Retina (tissue), 1 donor: ENCODE measurements around the gene IGFALS.

Source experiments
- DNase-seq: peaks from one replicate; pipeline ENCODE4 v3.0.0-alpha.2; 2016

The IGFALS gene

DNA sequence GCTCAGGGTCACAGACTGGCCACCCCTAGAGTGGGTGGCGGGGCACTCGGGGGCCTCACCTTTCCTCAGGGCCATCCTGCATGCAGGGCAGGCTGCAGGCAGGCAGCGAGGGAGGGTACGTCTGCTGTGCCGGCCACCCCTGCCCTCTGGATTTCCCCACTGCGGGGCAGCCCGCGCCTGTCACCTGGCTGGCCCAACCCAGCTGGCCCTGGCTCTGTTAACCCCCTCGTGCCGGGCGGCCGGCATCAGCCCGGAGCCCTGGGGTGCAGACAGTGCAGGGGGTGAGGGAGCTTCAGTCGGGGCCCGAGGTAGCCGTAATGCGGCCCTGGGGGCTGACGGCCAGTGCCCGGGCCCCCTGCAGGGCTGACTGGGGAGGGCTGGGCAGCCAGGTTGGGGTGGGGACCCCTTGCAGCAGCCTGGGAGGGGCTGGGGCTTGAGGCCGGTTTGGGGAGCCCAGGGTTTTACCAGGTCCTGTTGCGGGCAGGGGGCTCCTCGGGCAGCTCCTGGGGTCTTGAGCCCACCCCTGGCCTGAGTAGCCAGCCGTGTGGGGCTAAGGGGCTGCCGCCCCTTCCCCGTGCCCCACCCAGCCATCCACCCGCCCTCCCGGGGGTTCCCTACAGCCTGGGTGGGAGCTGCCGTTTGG is at the start of gene IGFALS:
Gene IGFALS, minus strand, starts transcription at position 128 of the 643 bp plus-strand sequence. Its CDS starts 53 bp downstream, at position 75.
- no peak for DNase-seq

DNA sequence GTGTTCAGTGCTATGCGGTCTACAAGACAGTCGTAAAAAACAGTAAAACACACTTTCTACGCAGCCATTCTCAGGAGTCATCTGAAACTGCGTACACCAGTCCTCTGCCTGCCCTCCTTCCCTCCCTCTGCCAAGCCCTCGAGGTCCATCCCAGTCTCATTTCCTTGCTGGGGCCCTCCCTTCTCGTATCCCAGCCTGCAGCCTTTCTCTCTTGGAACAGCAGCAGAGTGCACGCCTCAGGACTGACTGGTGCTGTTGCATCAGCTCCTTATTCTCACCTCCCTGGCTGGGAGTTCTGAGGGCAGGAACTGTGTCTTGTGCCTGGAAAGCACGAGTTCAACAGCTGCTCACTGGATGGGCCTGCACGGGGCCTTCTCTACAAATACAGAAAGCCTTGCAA is 46.0 kb upstream of the IGFALS start:
- DNase-seq = no peak

DNA sequence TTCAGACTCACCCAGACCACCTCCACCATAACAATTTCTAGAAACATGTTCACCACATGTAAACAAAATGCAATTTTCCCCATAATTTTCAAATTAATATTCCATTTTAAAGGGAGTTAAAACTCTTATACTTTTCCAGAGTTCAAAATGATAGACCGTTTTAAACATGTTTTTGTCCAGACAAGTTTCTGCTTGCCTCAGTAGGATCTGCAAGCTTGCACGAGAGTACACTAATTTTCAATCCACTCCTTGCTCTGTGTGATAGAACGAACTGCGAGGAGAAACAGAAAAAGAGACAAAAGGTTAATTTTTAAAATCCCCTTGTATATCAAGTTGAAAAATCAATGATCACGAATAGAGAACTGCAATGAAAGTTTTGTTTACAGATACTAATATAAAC is 40.6 kb upstream of the IGFALS start:
- DNase-seq = no peak

DNA sequence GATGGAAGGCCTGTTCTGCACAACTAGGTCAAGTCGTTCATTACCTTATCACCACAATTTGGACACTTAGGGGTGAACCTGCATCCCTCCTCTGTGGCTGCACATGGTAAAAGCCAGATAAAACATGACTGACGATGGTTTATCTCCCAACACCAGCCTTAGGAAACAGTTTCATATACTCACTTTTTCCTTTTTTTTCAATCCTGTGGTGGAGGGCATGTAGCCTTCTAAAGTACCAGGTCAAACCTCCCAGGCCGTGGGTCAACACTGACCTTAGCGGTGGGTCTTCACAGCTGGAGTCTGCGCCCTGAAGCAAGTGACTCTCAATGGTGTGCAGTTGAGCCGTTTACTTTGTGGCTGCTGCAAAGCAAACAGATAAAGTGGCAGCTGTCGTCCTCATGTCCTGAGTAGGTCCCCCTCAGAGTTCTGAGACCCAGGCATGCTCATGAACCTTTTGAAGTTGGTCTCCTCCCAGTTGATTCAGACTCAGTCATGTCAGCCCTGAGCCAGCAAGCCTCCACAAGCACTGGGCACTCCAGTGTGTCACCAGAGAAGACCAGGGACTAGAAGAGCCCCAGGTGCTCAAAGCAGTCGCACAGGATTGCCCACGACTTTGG is 39.4 kb upstream of the IGFALS start:
- no peak for DNase-seq

DNA sequence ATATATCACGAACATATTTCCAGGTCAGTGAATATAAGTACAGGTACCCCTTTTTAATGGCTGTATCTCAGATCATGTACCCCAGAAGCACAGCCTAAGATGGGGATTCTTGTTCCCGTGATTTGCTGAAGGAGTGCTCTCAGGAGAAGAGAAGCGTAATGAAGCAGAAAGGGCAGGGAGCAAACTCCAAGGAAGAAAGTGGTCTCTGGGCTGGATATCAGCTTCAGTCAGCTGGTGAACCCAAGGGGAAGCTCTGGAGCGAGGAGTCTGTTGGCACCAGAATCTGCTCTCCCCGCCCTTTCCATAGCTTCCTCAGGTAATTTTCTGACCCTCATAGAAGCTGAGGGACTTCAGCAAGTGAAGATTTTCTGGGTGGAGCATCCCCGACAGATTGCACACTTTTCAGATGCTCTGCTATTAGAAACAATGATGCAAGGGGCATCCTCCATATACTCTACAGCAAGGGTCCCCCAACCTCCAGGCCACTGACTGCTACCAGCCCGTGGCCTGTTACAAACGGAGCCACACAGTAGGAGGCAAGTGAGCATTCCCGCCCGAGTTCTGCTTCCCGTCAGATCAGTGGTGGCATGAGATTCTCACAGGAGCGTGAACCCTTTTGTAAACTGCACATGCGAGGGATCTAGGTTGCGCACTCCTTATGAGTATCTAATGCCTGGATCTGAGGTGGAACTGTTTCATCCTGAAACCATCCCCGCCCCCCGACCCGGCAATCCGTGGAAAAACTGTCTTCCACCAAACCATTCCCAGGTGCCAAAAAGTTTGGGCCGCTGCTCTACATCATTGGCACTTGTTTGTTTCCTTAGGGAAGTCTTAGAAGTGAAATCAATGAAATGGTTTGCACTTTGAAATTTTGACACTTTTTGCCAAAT is 37.9 kb upstream of the IGFALS start:
- no peak for DNase-seq

DNA sequence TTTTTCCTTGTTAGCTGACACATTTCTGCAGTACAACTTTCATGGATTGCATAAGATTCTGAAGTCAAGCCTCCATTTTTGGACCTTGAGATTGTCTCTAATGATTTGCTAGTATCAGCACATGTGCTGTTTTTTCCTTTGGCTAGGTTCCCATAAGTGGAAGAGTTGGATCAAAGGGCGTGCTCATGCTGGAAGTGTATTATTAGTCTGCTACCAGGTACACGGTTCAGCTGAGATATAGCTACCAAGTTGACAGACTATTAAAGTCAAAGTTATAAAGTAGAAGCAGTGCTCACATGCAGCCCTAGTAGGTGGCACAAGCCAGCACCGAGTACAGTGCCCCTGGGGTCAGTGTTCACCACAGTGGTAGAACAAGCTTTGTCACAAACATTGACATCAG is 36.7 kb upstream of the IGFALS start:
- DNase-seq = no peak

DNA sequence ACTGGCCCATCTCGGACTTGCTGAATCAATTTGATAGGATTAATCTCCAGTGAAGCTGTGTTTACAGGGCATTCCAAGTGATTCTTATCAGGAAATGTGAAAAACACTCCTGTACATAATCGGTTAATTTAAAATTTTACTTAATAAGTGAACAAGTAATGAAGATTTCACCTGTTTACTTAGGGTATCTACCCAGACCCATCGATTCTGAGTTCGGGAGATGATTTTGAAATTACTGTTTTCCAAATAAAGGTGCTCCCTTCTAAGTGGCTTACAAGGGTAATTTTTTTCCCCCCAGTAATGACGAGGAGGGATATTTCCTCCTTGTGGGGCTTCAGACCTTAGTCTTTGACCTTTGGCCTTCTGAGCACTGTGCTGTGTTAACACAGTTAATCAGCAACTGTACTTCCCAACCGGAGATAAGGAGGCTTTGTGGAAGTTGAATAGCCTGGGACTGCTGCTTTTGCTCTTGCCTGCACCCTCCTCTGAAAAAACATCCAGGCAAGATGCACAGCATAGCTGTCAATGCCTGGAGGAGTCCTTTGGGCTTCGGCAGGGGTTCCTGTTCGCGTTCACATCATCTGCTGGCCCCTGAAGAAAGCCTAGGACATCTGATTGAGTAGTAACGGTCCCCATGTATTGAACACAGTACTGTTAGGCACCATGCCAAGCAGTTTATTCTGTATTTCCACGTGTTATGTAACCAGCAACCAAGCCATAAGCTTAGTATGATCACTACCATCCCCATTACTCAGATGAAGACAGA is 35.3 kb upstream of the IGFALS start:
- no peak for DNase-seq

DNA sequence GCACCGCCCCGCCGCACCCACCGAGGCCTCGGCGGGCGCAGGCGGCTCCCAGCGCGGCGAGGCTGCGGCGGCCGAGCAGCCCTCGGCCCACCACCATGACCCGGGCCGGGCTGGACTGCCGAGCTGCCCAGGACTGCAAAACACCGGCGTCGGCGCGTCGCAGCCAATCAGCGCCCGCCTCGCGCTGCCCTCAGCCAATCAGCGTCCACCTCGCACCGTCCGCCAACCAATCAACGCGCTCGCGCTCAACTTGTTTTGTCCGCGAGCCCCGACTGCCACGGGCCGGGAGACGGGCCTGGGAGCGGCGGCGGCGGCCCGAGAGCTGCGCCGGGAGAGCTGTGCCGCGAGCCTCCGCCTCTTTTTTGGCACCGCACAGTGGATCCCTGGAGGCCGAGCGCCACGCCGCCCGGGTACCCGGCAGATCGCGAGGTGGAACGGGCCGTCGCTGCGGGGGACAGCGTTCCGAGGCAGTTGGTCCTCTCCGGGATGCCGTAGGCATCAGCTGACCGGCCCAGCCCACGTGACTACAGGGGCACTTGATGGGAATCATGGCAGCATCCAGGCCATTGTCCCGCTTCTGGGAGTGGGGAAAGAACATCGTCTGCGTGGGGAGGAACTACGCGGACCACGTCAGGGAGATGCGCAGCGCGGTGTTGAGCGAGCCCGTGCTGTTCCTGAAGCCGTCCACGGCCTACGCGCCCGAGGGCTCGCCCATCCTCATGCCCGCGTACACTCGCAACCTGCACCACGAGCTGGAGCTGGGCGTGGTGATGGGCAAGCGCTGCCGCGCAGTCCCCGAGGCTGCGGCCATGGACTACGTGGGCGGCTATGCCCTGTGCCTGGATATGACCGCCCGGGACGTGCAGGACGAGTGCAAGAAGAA is 33.4 kb upstream of the IGFALS start, which contains the start of the genes FAHD1 and HAGH:
Gene FAHD1, plus strand, starts transcription at position 516 of the 883 bp plus-strand sequence. Its CDS starts 33 bp downstream, at position 549.
Gene HAGH, minus strand, starts transcription at position 135 of the 883 bp plus-strand sequence. Its CDS starts 38 bp downstream, at position 97.
- DNase-seq = peak; percentile 100

DNA sequence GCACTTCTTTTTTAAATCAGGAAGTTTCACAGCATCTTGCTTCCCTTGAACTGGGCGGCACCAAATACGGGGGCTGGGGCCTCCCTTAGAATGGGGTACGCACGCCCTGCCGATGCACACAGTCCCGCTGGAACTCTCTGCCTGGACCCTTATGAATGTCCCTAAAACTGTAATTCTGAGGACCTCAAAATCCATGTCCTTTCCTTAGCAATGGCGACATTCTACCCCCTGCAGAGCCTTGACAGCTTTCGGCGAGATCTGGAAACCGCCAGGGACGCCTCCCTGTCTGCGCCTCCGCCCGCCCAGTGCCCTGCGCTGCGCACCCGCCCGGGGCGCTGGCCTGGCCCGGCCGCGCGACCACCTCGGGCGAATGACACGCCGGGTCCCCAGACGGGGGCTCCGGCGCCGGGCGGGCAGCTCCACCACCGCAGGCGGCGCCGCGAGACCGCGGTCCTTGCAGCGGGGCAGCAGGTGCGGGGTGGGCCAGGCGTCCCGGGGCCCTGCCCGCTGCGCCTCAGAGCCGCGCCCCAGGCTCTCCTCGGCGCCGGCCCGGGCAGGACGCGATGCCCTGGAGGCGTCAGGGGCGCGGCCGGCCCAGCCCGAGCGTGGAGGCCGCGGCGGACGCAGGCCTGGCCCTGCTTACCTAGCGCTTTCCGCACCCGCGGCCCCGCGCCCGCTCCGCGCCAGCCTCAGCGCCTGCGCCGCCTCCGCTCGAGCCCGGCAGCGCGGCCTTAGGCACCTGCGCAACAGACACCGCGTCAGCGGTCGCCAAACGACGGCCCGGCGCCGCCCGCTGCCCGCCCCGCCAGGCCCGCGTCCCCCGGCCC is 32.6 kb upstream of the IGFALS start:
- DNase-seq = peak; percentile 18

DNA sequence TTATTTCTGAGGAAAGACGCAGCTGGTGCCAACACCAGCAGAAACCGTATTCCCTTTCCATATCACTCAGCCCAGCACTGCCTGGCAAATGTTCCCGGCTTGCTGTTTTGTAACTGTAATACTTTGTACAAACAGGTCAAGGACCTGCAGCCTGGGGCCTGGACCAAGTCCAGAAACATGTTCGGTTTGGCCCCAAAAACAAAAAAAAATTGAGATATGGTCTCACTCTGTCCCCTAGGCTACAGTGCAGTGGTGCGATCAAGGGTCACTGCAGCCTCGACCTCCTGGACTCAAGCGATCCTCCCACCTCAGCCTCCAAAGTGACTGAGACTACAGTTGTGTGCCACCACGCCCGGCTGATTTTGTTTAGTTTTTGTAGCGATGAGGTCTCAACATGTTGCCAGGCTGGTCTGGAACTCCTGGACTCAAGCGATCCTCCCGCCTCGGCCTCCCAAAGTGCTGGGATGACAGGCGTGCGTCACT is 31.9 kb upstream of the IGFALS start:
- no peak for DNase-seq

DNA sequence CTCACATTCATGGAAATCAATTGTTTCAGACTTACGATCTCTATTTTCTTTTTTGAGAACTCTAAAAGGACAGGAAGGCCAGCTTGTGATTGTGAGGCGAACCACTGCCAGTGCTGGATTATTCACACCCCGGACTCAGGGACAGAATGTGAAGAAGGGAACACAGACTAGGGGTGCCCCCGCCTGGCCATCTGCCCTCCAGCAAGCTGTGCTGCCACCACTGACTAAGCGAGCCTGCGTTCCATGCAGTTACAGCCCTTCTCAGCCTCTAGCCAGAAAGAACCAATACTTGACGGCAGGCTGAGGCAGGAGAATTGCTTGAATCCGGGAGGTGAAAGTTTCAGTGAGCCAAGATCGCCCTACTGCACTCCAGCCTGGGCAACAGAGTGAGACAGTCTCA is 30.3 kb upstream of the IGFALS start:
- DNase-seq = no peak

DNA sequence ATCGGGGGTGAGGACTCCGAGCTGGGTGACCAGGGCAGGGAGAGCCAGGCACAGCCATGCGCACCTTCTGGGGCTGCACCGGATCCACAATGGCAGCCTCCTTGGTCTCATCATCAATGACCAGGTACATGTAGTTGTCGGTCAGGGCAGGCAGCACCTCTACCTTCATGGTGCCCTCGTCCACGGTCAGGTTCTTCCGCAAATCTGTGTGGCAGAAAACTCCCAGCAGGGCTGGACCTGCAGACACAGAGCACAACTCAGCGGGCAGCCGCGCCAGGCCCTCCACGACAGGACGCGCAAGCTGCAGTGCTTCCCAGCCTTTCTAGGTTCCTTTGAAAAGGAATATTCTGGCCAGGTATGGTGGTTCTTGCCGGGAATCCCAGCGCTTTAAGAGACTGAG is 29.3 kb upstream of the IGFALS start:
- DNase-seq = no peak

DNA sequence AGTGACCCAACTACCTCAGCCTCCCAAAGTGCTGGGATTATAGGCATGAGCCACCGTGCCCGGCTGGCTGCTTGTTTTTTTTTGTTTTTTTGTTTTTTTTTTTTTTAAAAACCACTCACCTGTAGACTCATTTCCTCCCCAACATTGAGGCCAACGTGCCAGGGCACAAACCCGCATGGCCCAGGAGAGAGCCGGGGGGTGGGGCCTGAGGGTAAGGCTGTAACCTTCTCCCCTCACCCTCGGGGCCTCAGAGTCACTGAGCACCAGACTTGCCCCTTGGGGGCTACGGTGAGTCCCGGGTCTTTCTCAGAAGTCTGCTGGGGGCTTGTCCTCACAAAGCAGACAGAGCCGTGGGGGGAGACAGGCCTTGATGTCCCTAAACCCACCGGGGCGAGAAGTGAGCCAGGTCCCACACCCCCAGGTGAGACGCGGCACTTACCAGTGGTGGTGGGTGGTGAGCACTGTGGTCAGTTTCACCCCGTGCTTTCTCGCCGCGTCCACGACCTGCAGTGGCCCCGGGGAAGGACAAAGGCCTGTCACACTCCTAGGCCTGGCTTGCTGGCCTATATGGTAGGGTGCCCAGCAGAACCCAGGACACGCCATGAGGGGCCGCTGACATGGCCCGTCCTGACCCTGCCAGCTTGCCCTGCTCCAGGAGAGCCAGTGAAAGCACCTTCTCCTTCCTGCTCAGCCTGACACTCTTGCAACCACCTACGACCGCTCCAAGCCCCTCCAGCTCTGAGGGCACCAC is 28.5 kb upstream of the IGFALS start:
- no peak for DNase-seq

DNA sequence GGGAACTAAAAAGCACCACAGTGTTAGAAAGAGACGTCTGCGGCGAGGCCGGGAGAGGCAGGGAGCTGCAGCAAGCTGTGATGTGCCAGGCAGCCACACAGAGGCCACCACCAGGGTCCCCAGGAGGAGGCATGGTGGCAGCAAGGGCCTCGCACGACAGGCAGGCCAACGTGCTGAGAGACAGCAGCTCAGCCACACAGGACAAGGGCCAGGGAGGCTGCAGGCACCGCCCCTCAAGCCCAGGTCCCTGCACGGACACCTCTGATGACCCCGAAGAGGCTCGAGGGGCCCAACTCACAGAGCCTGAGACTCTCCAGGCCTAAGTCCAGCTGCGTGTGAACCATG is 27.4 kb upstream of the IGFALS start:
- no peak for DNase-seq

DNA sequence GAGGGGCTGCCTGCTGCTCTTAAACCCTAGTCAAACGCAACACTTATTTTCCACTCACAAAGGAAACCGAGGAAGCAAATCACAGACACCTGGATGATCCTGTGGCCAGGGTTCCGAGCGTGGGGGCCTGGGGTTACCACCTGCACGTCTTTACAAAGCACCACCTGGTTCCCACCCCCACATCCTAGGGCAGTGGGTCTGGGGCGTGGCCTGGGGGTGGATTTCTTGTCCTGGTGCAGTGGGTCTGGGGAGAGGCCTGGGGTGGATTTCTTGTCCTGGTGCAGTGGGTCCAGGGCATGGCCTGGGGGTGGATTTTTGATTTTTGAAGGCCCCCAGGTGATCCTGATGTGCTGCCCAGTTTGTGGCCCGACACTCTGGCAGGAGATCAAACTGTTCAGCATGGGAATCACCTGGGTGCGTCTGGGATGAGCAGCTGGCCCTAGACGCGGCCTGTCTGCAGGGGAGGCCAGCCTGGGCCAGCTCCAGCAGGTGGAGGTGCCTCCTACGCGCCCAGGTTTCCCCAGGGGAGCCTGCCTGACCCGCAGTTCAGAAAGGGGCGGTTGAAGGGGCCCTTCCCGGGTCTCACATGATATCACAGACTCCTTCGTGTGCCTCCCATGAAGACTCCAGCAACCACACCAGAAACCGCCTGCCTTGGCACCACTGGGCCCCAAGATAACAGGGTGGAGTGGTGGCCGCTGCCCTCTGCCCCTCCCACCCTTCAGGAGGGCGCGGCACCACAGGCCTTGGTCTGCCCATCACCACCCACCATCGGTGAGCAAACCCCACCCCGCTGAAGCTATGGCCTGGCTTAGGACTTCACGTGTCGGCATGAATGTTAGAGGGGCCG is 26.8 kb upstream of the IGFALS start:
- no peak for DNase-seq

DNA sequence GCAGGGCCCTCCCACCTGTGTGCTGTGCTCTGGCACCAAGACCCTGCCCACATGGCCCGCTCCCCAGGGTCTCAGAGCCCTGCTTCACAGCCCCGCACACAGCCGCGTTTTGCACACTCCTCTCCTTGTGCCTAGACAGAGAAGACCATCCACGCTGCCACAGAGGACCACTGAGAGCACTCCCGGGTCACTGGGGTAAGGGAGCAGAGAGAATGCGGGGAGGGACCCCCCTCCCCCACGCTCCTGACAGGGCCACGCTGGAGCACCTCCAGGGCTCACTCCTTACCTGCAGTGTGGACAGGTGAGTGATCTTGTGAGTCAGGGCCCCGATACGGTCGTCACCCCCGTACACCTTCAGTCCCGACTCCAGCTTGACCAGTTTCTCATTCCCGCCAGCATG is 26.1 kb upstream of the IGFALS start:
- DNase-seq = no peak

DNA sequence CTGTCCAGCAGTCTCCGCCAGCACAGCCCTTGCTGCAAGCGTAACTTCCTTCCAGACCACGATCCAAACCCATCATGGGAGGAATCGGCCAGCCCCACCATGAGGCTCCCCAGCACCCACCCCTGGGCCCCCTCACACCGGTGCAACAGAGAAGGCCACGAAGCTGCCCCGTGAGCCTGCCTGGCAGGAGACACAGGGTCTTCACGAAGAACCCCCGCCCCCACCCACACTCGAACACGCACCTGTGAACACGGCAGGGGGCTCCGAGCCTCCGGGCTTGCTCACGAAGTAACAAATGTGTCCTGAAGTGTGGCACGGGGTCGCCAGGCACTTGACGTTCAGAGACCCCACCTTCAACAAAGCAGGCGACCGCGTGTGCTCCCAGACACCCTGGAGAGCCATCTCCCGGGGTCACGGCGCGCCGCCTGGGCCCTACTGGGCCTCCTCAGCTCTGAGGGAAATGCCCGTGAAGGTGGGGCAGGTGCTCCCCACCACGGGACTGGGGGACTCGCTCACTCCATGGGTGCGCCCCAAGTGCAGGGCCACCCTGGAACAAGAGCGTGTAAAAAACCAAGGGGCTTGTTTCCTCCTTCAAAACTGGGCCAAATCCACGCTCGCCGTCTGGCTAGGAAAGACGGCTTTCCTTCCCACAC is 25.5 kb upstream of the IGFALS start:
- DNase-seq = no peak

DNA sequence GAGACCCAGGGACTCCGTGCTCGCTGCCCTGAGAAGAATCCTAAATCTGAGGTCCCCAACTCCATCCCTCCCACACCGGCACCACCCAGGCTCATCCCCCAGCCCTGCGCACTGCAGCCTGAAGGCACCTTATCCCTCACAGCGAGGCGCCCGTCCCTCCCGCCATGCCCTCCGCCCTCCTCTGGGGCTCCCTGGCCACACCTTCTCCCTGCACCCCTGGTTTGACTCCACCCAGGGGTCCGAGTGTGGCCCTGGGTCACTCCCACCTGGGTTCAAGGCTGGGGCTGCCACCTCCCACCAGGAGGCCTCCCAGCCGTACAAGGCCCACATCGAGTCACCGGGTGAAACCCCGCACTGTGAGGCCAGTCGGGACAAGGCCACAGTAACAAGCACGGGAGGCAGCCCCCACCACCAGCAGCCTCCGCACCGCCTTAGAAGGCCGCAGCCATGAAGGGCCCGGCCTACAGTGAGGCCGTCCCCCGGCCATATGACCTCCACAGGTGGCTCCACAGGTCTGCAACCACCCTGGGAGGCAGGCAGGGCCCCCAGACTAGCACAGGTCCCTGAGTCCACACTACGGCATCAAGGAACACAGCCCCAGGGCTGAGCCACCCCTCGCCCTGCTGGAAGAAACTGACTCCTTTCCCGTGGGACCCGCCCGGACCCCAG is 24.8 kb upstream of the IGFALS start:
- no peak for DNase-seq
